Hematopoietic multipotent progenitor cell treated with erythropoietin and hydrocortisone succinate and interleukin-3 and kit ligand, for 8 days (in vitro differentiated cells): ENCODE results near the gene NRTN.

Experiments
- DNase-seq: peaks from one replicate; pipeline ENCODE4 v3.0.0-alpha.2; 2015

Gene NRTN

DNA sequence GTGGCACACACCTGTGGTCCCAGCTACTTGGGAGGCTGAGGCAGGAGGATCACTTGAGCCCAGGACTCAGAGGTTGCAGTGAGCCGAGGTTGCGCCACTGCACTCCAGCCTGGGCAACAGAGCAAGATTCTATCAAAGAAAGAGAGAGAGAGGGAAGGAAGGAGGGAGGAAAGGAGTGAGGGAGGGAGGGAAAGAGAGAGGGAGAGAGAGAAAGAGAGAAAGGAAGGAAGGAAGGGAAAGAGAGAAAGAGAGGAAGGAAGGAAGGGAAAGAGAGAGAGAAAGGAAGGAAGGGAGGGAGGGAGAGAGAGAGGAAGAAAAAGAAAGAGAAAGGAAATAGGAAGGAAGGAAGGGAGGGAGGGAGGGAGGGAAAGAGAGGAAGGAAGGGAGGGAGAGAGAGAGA is 12.4 kb downstream of the NRTN start:
- DNase-seq, result no peak

- no peak for DNase-seq
These were observed 13.7 kb downstream of the NRTN start for GRCh38 chr19:5818594-5818993.

DNA sequence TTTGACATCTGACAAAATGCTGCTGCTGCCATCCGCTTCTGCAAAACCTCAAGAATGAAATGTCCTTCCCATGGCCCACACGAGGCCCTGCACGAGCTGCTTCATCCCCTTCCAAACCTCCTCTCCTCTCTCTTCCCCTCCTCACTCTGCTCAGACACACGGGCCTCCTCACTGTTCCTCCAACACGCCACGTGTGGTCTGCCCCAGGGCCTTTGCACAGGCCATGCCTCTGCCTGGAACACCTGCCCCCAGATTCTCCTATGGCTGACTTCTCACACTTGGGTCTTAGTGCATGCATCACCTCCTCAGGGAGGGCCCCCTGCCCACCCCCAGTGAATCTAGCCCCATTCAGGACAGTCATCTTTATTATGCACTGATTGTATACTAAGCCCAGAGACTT is 15.9 kb downstream of the NRTN start:
- no peak for DNase-seq

- DNase-seq, result no peak
These were observed 16.8 kb downstream of the NRTN start for GRCh38 chr19:5821521-5822180.

- DNase-seq, result no peak
These were observed 17.4 kb downstream of the NRTN start for GRCh38 chr19:5822181-5822844.

- DNase-seq, result no peak
These were observed 18.9 kb downstream of the NRTN start for GRCh38 chr19:5823579-5824281.

GRCh38 chr19:5824751-5825150 is 19.9 kb downstream of the NRTN start:
- no peak for DNase-seq

DNA sequence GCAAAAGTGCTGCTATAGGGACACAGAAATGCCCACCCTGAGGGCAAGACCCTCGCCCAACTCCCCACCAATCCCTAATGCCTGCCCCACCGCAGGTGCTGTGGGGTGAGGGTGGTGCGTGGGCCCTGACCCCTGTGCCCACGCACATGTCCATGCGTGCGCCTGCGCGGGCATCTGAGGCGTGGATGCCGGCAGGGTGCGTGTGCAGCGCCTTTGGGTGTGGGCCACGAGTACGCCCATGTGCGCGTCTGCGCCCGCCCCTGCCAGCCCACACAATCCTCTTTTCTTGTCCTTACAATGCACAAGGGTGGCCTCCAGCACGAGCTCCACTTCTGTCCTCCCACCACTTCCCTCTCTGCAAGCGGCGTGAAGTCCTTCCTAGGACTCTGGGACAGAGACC is 20.3 kb downstream of the NRTN start:
- DNase-seq, result no peak

DNA sequence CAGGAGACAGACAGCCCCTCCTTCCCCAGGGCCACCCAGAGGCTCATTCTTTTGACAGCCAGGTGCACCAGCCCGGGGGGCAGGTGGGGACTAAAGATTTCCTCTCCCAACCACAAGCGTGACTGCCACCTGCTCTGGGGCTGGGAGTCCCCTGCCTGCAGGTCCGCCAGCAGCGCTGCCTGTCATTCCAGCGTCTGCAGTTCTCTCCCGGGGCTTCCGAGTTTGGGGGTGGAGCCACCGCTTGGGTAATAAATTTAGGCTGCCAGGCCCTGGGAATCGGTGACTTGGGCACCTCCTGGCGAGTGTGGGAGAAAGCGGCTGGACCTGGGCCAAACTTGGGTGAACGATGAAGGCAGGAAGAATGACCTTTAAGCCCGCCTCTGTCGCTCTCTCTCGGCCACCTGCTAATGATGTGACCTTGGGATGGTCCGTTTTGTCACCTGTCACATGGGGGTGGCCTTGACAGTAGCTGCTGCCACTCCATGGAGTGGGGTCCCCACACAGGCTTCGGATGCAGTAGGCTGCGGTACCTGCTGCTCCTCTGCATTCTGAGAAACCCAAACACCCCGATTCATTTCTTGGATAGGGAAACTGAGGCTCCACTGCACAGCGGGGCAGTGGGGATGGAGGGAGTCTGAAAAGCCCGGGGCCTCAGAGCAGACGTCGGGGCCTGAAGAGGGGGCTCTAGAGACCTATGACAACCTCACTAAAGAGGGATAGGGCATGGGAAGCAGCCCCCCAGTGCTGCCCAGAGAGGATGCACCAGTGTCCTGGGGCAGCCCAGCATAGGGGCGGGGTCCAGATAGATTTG is 21.9 kb downstream of the NRTN start:
- DNase-seq, result peak; percentile 68

DNA sequence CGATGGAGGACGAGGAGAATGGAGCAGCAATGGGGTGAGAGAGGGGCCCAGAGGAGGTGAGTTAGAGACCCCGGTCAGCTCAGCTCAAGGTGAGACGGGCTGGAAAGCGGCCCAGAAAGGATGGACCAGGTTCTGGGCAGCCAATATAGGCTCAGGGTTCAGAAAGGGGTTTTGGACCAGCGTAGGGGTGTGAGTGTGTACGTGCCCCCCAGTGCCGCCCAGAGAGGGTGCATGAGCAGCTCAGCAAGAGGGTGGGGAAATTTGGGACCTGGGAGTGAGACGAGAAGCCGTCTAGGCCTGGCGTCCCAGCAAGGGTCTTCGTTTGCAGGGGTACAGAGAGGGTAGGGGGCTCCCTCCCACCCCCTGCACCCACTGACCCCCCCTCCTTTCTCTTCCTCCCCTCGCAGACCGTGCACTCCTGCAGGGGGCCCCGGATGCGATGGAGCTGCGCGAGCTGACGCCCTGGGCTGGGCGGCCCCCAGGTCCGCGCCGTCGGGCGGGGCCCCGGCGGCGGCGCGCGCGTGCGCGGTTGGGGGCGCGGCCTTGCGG is 22.5 kb downstream of the NRTN start:
- no peak for DNase-seq

- DNase-seq, result peak; percentile 90
These were observed 23.2 kb downstream of the NRTN start for GRCh38 chr19:5827891-5828660.

DNA sequence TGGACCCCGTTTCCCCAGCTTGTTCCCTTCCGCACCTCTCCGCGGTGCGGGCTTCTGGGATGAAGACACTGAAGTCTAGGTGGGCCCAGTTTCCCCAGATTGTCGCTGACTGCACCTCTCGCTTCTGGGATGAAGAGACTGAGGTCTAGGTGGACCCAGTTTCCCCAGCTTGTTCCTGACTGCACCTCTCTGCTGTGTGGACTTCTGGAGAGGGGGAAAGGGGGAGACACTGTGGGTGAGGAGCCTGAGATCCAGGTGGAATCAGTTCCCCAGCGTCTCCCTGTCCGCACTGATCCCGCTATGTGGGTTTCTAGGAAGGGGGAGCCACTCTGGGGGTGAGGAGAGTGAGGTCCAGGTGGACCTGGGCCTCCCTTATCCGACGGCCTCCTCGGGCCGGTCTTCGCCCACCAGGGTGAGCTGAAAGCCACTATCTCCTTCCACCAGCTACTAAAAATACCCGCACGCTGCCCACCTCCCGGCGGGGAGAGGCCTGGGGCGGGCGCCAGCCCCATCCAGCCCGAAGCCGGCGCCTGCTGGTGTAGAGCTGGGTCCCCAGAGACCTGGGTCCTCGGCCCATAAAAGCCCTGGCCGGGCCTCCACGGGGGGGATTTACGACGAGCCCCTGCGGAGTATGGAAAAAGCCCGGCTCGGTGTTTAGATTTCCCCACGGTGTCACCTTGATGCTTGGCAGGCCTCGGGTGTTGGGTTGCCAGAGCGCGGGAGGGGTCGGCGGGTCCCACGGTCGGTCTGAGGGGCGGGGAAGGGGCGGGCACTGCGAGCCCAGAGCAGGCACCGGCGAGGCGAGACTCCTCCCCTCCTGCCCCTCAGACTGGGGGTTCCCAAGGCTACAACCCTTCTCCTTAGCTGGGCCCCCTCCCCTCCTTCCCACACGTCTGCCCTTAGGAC is 24.0 kb downstream of the NRTN start:
- peak; percentile 51 for DNase-seq

DNA sequence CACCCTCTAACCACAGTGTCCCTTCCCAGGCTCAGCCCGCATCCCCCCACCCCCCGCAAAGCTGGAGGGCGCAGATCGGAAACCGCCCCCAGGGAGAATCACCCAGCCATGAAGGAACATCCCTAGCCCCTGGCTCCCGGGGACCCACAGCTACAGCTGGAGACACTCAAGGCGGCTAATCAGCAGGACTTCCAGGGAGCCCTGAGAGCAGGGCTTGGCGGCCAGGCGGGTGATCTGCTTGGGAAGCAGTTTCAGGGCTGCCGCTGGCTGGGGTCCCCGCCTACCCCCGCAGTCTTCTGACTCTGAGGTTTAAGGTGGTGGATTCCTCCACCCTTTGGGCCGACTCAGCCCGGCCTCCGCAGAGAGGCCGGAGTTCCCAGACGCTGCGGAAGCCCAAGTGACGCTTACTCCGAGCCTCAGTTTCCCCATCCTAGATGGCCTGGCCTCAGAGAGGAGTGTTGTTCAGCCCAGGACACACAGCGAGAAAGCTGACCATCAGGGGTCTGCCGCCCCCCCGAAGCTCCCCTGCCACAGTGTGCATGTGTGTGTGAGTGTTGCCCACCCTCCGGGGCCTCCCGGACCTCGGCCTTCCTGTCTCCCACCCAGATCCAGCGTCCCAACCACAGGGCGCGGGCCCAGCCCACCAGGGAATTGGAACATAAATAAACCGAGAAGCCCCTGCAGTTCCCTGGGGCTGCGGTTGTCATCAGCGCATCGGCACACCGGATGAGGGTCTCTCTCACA is 24.9 kb downstream of the NRTN start:
- no peak for DNase-seq

GRCh38 chr19:5831159-5831558 is 26.3 kb downstream of the NRTN start:
- no peak for DNase-seq

DNA sequence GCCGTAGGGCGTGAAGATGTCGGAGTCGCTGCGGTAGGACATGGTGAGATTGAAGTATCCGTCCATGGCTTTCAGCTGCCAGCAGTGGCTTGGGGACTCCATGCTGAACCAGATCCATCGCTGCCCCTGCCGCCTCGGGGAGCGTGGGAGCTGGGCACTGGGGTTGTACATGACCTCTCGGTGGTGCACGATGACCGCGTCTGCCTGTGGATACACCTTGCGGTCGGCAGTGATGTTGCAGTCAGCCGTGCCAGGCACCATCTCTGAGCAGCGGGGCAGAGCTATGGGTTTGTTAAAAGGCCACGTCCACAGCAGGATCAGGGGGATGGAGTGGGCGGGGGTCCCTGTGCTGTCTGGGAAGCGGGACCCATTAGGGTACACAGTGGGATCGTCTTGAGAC is 27.2 kb downstream of the NRTN start:
- DNase-seq, result no peak

DNA sequence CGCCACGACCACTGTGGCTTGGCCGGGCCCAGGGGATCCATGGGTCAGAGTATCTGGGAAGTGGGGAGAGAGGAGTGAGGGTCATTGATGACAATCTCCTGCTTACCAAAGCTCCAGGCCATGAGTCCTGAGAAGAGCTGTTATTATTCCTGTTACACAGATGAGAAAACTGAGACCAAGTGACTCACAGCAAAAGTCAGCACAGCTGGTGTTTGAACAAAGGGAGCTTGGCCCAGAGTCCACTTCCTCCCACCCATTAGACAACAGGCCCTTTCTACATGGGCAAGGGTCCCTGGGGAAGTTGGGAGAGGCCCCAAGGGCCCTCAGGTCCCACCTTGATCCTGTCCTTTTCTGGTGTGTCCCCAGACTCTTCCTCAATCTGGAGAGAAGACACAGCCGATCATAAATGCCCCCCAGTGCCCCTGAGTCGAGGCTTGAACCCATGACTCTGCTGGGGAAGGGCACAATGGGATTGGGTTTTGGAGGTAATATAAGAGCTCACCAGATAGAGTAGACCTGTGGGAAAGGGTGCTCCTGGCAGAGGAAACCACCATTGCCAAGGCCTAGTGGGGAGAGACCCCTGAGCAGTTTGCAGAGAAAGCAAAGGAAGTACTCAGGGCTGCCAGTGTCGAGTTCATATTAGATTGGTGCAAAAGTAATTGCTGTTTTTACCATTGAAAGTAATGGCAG is 27.8 kb downstream of the NRTN start:
- DNase-seq, result no peak

- no peak for DNase-seq
These were observed 33.0 kb downstream of the NRTN start for GRCh38 chr19:5837761-5838352.

- DNase-seq, result no peak
These were observed 33.6 kb downstream of the NRTN start for GRCh38 chr19:5838353-5839064.
